IMR-90 (cell line): ENCODE data around the gene NEO1.

ENCODE experiments used
- CHD1 ChIP-seq: IDR thresholded peaks from 2 replicates; pipeline ENCODE4 v1.6.1; 2012; ENCODE audit warnings: low read depth, low read length, improper control_type of control experiment
- POLR2A ChIP-seq: IDR thresholded peaks from 2 replicates; pipeline ENCODE4 v1.6.1; 2012; ENCODE audit warnings: mild to moderate bottlenecking, low read depth, low read length
- RFX5 ChIP-seq: IDR thresholded peaks from 2 replicates; pipeline ENCODE4 v1.8.0; 2012; ENCODE audit warnings: low read depth, mild to moderate bottlenecking, low read length, moderate library complexity
- USF2 ChIP-seq: fragments of 150-350 bp; IDR thresholded peaks from 2 replicates; pipeline ENCODE4 v1.6.1; 2017; ENCODE audit warnings: mild to moderate bottlenecking, antibody characterized with exemption, low read length, low read depth

- TF ChIP-seq POLR2A (no peak), USF2 (no peak), CHD1 (no peak), RFX5 (no peak)
These were observed 61.8 kb downstream of the NEO1 start for GRCh38 chr15:73114064-73114463.
